GM12878 (cell line): ENCODE measurements around the gene DENND1A.

Experiments
- ATF3 ChIP-seq: IDR thresholded peaks from 2 replicates; pipeline ENCODE4 v1.6.1; 2011; ENCODE audit warnings: low read depth, mild to moderate bottlenecking, low read length, moderate library complexity, borderline replicate concordance; ENCODE audit errors: extremely low read depth
- GABPA ChIP-seq: IDR thresholded peaks from 2 replicates; pipeline ENCODE4 v1.6.1; 2014; ENCODE audit warnings: antibody characterized with exemption, low read depth, mild to moderate bottlenecking, inconsistent platforms
- MXI1 ChIP-seq: fragments of 150-350 bp; IDR thresholded peaks from 2 replicates; pipeline ENCODE4 v1.6.1; 2011; ENCODE audit warnings: low read depth, mild to moderate bottlenecking, inconsistent platforms, low read length, improper control_type of control experiment
- NKRF ChIP-seq: fragments of 450-650 bp; conservative IDR thresholded peaks from 2 replicates; pipeline ENCODE4 v1.6.1; 2017; ENCODE audit warnings: mild to moderate bottlenecking, moderate library complexity
- POLR2AphosphoS5 ChIP-seq: IDR thresholded peaks from 2 replicates; pipeline ENCODE4 v1.6.1; 2011; ENCODE audit warnings: mild to moderate bottlenecking, low read length, inconsistent platforms
- RAD21 ChIP-seq: IDR thresholded peaks from 2 replicates; pipeline ENCODE4 v1.6.1; 2011; ENCODE audit warnings: mild to moderate bottlenecking, low read depth, low read length, moderate library complexity; ENCODE audit not compliant: insufficient read depth
- RFX5 ChIP-seq: IDR thresholded peaks from 2 replicates; pipeline ENCODE4 v1.6.1; 2011; ENCODE audit warnings: low read depth, low read length, improper control_type of control experiment
- TF ChIP-seq, protein P1 (sequence below): fragments of 450-650 bp; IDR thresholded peaks from 2 replicates; pipeline ENCODE4 v1.6.1; 2017; ENCODE audit warnings: mild to moderate bottlenecking, moderate library complexity
- TF ChIP-seq, protein P2 (sequence below): fragments of 450-650 bp; IDR thresholded peaks from 2 replicates; pipeline ENCODE4 v1.6.1; 2016; ENCODE audit warnings: mild to moderate bottlenecking

DNA sequence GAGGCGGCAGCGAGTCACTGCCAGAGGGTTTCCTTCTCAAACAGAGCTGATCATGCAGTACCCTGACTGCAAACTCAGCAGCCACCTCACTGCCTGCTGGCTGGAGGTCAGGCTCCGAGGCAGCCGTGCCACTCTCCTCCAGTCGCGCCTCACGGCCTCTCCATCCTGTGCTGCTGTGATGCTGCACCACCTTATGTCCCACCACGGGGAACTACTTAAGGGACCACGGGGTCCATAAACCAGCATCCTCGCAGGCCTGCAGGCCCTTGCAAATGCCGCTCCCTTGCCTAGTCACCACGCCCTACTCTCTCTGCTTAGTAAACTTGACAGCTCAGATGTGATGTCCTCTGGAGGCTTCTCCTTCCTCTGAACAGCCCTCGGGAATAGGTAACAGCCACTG lies 474.7 kb downstream of the DENND1A start:
- TF ChIP-seq RFX5 (no peak), MXI1 (no peak), RAD21 (no peak), POLR2AphosphoS5 (no peak), NKRF (no peak), GABPA (no peak), ATF3 (no peak)
- TF ChIP-seq, protein P1, sequence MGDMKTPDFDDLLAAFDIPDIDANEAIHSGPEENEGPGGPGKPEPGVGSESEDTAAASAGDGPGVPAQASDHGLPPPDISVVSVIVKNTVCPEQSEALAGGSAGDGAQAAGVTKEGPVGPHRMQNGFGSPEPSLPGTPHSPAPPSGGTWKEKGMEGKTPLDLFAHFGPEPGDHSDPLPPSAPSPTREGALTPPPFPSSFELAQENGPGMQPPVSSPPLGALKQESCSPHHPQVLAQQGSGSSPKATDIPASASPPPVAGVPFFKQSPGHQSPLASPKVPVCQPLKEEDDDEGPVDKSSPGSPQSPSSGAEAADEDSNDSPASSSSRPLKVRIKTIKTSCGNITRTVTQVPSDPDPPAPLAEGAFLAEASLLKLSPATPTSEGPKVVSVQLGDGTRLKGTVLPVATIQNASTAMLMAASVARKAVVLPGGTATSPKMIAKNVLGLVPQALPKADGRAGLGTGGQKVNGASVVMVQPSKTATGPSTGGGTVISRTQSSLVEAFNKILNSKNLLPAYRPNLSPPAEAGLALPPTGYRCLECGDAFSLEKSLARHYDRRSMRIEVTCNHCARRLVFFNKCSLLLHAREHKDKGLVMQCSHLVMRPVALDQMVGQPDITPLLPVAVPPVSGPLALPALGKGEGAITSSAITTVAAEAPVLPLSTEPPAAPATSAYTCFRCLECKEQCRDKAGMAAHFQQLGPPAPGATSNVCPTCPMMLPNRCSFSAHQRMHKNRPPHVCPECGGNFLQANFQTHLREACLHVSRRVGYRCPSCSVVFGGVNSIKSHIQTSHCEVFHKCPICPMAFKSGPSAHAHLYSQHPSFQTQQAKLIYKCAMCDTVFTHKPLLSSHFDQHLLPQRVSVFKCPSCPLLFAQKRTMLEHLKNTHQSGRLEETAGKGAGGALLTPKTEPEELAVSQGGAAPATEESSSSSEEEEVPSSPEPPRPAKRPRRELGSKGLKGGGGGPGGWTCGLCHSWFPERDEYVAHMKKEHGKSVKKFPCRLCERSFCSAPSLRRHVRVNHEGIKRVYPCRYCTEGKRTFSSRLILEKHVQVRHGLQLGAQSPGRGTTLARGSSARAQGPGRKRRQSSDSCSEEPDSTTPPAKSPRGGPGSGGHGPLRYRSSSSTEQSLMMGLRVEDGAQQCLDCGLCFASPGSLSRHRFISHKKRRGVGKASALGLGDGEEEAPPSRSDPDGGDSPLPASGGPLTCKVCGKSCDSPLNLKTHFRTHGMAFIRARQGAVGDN: no peak
- TF ChIP-seq, protein P2, sequence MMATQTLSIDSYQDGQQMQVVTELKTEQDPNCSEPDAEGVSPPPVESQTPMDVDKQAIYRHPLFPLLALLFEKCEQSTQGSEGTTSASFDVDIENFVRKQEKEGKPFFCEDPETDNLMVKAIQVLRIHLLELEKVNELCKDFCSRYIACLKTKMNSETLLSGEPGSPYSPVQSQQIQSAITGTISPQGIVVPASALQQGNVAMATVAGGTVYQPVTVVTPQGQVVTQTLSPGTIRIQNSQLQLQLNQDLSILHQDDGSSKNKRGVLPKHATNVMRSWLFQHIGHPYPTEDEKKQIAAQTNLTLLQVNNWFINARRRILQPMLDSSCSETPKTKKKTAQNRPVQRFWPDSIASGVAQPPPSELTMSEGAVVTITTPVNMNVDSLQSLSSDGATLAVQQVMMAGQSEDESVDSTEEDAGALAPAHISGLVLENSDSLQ: no peak
